ENCODE measurements around the gene TUT4. TPM values are rescaled to one million over a fixed set of nuclear protein-coding genes. Genes with fewer than 3 reads are reported as not detected.

Gene TUT4
- total and polyA plus RNA-seq, 8 donors, result 37.5 to 138 (median 116) TPM

DNA sequence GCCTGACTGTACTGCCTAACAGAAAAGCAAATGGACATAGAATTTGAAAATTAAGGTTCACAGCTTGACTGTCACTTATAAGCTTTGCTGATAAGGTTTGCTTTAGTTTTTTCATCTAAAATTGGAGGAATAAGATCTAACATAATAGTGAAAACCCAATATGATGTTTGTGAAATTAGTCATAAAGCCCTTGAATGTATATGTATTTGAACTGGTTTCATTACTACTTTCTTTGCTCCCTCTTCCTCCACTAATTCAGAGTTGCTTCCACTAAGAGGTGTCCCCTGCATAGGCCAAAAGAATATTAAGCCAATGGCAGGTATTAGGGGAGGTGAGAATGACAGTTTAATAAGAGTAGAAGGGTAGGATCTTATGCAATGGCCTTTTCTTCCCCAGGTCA, 137.9 kb downstream of the TUT4 start:
- no peak overlapping the region for H3K4me3 ChIP-seq
- H3K27me3 ChIP-seq, result no peaks in the 10 kb centered on the region
- TF ChIP-seq, protein P1, sequence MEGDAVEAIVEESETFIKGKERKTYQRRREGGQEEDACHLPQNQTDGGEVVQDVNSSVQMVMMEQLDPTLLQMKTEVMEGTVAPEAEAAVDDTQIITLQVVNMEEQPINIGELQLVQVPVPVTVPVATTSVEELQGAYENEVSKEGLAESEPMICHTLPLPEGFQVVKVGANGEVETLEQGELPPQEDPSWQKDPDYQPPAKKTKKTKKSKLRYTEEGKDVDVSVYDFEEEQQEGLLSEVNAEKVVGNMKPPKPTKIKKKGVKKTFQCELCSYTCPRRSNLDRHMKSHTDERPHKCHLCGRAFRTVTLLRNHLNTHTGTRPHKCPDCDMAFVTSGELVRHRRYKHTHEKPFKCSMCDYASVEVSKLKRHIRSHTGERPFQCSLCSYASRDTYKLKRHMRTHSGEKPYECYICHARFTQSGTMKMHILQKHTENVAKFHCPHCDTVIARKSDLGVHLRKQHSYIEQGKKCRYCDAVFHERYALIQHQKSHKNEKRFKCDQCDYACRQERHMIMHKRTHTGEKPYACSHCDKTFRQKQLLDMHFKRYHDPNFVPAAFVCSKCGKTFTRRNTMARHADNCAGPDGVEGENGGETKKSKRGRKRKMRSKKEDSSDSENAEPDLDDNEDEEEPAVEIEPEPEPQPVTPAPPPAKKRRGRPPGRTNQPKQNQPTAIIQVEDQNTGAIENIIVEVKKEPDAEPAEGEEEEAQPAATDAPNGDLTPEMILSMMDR (IDR thresholded peaks at IDR 0.05), result no peak
- DNase-seq (no peak), ATAC-seq (no peak)
- no peak overlapping the region for H3K27ac ChIP-seq
- H3K36me3 ChIP-seq, result peaks cover 0 to 100% of the 10 kb centered on the region in 2 donors
- intact Hi-C loops (cut with DNase I), result no loop called here
- H3K4me1 ChIP-seq, result no peaks in the 10 kb centered on the region
- H3K9me3 ChIP-seq, result no peaks in the 10 kb centered on the region

DNA sequence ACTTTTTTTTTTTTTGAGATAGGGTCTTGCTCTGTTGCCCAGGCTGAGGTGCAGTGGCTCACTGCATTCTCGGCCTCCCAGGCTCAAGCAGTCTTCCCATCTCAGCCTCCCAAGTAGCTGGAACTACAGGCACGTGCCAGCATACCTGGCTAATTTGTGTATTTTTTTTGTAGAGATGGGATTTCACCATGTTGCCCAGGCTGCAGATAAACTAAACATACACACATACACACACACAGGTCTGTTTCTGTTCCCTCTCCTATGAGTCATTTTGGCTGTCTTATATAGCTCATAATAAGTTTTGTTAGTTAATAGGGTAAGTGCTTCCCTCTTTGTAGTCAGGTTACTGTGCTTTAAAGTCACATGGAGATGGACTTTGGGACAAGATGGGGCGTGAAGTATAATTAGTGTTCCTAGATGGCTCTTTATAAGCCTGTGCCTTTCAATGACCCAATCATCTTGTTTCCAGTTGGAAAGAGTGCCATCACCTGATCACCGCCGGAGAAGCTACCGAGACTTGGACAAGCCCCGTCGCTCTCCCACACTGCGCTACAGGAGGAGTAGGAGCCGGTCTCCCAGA, 139.4 kb downstream of the TUT4 start:
- H3K4me1 ChIP-seq, result no peaks in the 10 kb centered on the region
- ATAC-seq, result no peak
- no peaks in the 10 kb centered on the region for H3K27me3 ChIP-seq
- TF ChIP-seq, protein P1 (IDR thresholded peaks at IDR 0.05), result no peak
- H3K36me3 ChIP-seq, result peaks cover 2 to 100% of the 10 kb centered on the region in 2 donors
- H3K27ac ChIP-seq, result no peak overlapping the region
- DNase-seq, result no peak
- no peak overlapping the region for H3K4me3 ChIP-seq
- H3K9me3 ChIP-seq, result no peaks in the 10 kb centered on the region
- intact Hi-C loops (cut with DNase I), result no loop called here

DNA sequence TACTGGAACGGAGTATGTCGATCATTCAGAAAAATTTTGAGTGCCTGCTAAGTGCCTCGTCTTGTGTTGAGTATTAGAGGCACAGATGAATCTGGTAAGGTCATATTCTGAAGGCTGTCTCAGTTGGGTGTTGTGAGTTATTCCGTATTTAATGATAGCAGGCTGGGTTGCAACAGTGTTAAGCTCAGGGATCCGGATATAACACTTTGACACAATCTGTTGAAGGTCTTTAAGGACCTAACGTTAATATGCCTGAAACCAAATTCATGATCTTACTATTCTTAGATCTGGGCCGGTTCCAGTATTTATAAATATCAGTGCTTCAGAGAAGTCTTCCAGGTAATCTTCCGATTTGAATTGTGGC, 147.9 kb downstream of the TUT4 start:
- peaks cover 14 to 33% of the 10 kb centered on the region in 2 donors for H3K4me1 ChIP-seq
- ATAC-seq (no peak), DNase-seq (no peak)
- H3K27ac ChIP-seq, result peak overlapping the region; percentile 89 to 93
- TF ChIP-seq, protein P1 (IDR thresholded peaks at IDR 0.05), result no peak
- no peaks in the 10 kb centered on the region for H3K9me3 ChIP-seq
- no peaks in the 10 kb centered on the region for H3K27me3 ChIP-seq
- peaks cover 2 to 37% of the 10 kb centered on the region in 2 donors for H3K36me3 ChIP-seq
- peak overlapping the region; percentile 93 to 95 for H3K4me3 ChIP-seq
- intact Hi-C loops (cut with DNase I), result no loop called here

DNA sequence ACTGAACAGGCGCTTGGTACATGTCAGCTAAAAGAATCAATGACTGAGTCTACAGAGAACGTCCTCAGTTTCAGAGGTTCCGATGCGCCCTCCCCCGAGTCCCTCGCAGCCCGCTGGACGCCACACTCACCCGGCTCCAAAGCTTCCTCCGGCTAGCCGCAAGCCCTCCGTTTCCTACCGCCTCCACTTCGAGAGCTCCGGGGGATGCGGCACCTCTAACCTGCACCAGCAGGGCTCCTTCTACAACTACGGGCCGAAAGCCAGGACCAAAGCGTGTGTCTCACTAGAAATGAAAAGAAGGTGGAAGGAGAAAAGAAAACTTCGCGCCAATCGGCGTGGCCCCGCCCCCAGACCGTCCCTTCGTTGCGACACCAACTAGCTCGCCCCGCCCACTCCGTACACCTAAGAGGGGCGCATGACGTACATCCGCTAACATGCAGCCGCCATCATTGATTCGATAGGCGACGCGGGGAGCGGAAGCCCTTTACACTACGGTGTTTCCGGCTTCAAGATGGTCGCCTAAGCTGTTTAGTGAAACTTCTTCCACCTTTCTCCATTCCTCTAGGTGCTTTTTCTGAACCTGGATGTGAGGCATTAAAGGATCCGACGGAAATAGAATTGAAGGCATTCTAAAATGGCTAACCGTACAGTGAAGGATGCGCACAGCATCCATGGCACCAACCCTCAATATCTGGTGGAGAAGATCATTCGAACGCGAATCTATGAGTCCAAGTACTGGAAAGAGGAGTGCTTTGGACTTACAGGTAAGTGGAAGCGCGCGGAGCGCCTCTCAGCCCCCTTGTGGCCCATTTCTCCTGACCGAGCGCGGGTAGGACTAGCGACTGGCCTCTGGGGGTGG, 148.5 kb downstream of the TUT4 start, which contains the start of the genes ORC1 and PRPF38A:
TSS of gene ORC1 (minus strand) at position 308 of the 859 bp plus-strand sequence. CDS start 2,200 bp downstream, outside the sequence.
TSS of gene PRPF38A (plus strand) at position 487 of the 859 bp plus-strand sequence. CDS start at position 635, 148 bp downstream.
- Histone ChIP-seq H3K27ac (peak within 1 kb of the TSS; percentile 89 to 93), H3K9me3 (no peaks in the 10 kb centered on the region), H3K4me3 (peak within 1 kb of the TSS; percentile 93 to 95), H3K27me3 (no peaks in the 10 kb centered on the region), H3K4me1 (peaks cover 14 to 33% of the 10 kb centered on the region in 2 donors), H3K36me3 (peaks cover 1 to 31% of the 10 kb centered on the region in 2 donors)
- ATAC-seq (peak; percentile 99), DNase-seq (peak; percentile 96 to 98 (median 97))
- TF ChIP-seq, protein P1 (IDR thresholded peaks at IDR 0.05), result peak; percentile 14 to 34
- intact Hi-C loops (cut with DNase I), result no loop called here

DNA sequence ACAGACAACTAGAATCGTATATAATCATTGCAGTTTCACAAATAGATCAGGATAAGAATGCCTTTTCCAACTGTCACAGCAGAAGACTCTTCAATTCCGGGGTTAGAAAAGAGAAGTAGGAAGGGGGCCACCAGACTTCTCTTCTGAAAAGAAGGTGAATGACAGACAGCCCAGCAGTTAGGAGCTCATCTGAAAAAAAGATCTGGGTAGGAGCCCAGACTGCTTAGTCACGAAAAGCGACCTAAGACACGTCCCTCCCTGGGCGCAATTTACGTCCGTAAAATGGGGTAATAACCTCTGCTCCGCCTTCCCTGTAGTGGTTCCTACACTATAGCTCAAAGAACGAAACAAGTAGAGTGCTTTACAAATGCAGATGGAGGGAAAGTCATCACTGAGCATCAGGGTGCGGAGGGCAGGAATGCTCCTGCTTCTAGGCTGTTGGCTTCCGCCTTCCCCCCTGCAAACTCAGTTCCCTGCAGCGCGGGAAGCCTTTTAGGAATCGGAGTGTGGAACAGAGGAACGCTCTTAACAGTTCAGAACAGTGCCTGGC, 149.3 kb downstream of the TUT4 start:
- Histone ChIP-seq H3K36me3 (peaks cover 0 to 24% of the 10 kb centered on the region in 2 donors), H3K27ac (peak overlapping the region in 1 of 2 donors; percentile 93)
- intact Hi-C loops (cut with DNase I), result no loop called here

More for the DNA sequence above, 149.3 kb downstream of the TUT4 start:
- TF ChIP-seq, protein P1 (IDR thresholded peaks at IDR 0.05), result no peak
- DNase-seq, result peak in 2 of 4 donors; percentile 16 to 41
- H3K27me3 ChIP-seq, result no peaks in the 10 kb centered on the region
- ATAC-seq, result peak; percentile 31
- H3K4me3 ChIP-seq, result peak overlapping the region; percentile 93 to 95
- no peaks in the 10 kb centered on the region for H3K9me3 ChIP-seq
- peaks cover 14 to 33% of the 10 kb centered on the region in 2 donors for H3K4me1 ChIP-seq

Data from left lung (tissue), 10 donors.